Right cardiac atrium (tissue), 5 donors: ENCODE measurements around the gene RAP2C. TPM values are rescaled to one million over a fixed set of nuclear protein-coding genes. Genes with fewer than 3 reads are reported as not detected.

Experiments
- ATAC-seq, 2 donors: fragments of 200-7000 bp; cut with Tn5 transposase; one replicate each; pipeline versions ENCODE4 v1.8.0 to v1.9.1; 2020; ENCODE audit warnings: moderate library complexity in 2 of 2, mild to moderate bottlenecking in 1 of 2
- DNase-seq, 3 donors: peaks; one replicate each; pipeline ENCODE4 v3.0.0-alpha.2; 2020
- H3K27ac ChIP-seq: one replicate; pipeline ENCODE4 v1.5.1; 2013; ENCODE audit warnings: mild to moderate bottlenecking, low read length, control low read depth, moderate library complexity
- H3K27me3 ChIP-seq: one replicate; pipeline ENCODE4 v1.6.1; 2013; ENCODE audit not compliant: control insufficient read depth, insufficient read depth
- H3K4me1 ChIP-seq: one replicate; pipeline ENCODE4 v1.6.1; 2013; ENCODE audit warnings: low read length; ENCODE audit not compliant: control insufficient read depth, insufficient read depth
- H3K4me3 ChIP-seq: one replicate; pipeline ENCODE4 v1.5.1; 2013; ENCODE audit warnings: low read length, control low read depth
- H3K9me3 ChIP-seq: one replicate; pipeline ENCODE4 v1.6.1; 2013; ENCODE audit warnings: low read length; ENCODE audit not compliant: control insufficient read depth
- WGBS: extraction: QIAGEN DNeasy Blood & Tissue Kit; methylation state at CpG from one replicate; pipeline ENCODE4 v1.1.7; 2013; 5-methylcytosine and 5-hydroxymethylcytosine counted together
- intact Hi-C, 4 donors: fragments of 100-400 bp; cut with DNase I; formaldehyde crosslinking; loops; one replicate each; pipeline versions ENCODE4 v1.11.0 to v1.14.0; 2022 to 2023
- long read RNA-seq, 4 donors: library from polyadenylated mRNA; unstranded; transcript quantifications; one replicate each; pipeline ENCODE4 v2.0.0, GENCODE V29; 2020 to 2021
- polyA plus RNA-seq: library from polyadenylated mRNA; stranded (reverse); fragments of 200-250 nt; gene quantifications from one replicate; pipeline ENCODE4 v1.2.3, GENCODE V29; 2013
- total RNA-seq, 4 donors: library from RNA; stranded (reverse); fragmentation: NEBNext Ultra II Directional; extraction: Animal tissue kit (Norgen Biotek cat#: 25700); gene quantifications; one replicate each; pipeline ENCODE4 v1.2.1, GENCODE V29; 2021
- donor health status: healthy with polysubstance abuse.
- donor health status: DM: no; HTN: yes; CAD: no.
- donor health status: DM: no; HTN: no; CAD: no.
- donor health status: DM: no; HTN: yes; CAD: no; lungs with severe emphysema.
- donor health status: DM: yes; HTN: yes; CAD: no.

RAP2C gene
- total RNA-seq (10 to 100 TPM; 18.1 to 25.0 (median 20.9) TPM), polyA plus RNA-seq (9.8 TPM)
- long read RNA-seq, donor 1, partial matches to known transcripts: 7 of 17 reads
- long read RNA-seq, donor 1, other reads (novel, unspliced or antisense): 9 of 17 reads
- long read RNA-seq, donor 2, partial matches to known transcripts: 1 of 4 reads
- long read RNA-seq, donor 2, other reads (novel, unspliced or antisense): 2 of 4 reads
- long read RNA-seq, donor 3, partial matches to known transcripts: 12 of 66 reads
- long read RNA-seq, donor 3, other reads (novel, unspliced or antisense): 52 of 66 reads
- long read RNA-seq, donor 4, partial matches to known transcripts: 6 of 12 reads
- long read RNA-seq, donor 4, other reads (novel, unspliced or antisense): 6 of 12 reads

DNA sequence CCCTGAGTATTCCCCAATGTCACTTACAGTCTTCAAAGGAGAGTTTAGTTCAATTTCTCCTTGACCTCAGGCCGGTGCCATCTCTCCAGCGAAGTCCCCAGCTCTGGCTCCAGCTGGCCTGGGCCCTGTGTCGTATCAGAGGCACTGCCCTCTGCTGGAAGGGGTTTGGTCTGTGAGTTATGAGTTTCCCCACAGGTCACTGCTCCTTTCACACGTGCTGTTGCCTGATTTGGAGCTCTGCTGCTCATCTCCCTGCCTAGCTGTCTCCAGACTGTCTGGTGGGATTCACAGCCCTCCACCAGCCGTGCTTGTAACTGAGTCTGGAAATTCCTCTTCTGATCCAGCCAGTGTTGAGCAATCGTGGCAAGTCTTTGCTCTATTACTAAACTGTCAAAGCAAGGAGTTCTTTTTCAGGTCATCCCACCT is at the start of gene RAP2C:
Gene RAP2C, minus strand, starts transcription at position 105 of the 426 bp plus-strand sequence. CDS start 2,179 bp downstream, outside the sequence.
- Histone ChIP-seq H3K4me1 (no peaks in the 10 kb centered on the region), H3K4me3 (peak within 1 kb of the TSS; percentile 98), H3K9me3 (no peaks in the 10 kb centered on the region), H3K27me3 (no peaks in the 10 kb centered on the region), H3K27ac (peak within 1 kb of the TSS; percentile 99)
- DNase-seq (peak; percentile 72 to 90 (median 87)), ATAC-seq (peak; percentile 84 to 90)
- 1% methylated on average over 6 of the region's 6 CpGs for WGBS
- intact Hi-C loops: loop anchor here in 1 of 4 donors (10.0 kb wide), 1 partner anchor 125 kb away; no protein-coding TSS in a partner anchor

DNA sequence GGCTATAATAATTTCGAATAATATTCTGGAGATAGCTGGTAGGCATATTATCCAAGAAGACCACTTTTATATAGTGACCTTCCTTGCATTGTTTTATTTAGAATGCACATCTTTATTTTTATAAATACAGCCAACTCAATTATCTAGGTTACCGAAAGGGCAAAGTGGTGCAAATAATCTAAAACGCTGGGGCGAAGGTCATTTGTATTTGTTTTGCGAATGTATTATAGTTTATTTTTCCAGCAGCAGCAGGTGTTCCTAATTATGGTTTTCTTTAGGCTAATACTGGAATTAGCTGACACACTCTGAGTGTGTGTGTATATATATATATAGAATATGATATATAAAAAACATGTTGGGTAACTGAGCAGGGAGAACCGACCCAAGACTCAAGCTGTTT is 48.1 kb upstream of the RAP2C start:
- ATAC-seq (no peak), DNase-seq (no peak)
- 82% methylated on average over 6 of the region's 6 CpGs for WGBS
- no peak overlapping the region for H3K4me3 ChIP-seq
- no peaks in the 10 kb centered on the region for H3K27me3 ChIP-seq
- H3K4me1 ChIP-seq: no peaks in the 10 kb centered on the region
- intact Hi-C loops: no loop called here
- H3K27ac ChIP-seq: no peak overlapping the region
- no peaks in the 10 kb centered on the region for H3K9me3 ChIP-seq

DNA sequence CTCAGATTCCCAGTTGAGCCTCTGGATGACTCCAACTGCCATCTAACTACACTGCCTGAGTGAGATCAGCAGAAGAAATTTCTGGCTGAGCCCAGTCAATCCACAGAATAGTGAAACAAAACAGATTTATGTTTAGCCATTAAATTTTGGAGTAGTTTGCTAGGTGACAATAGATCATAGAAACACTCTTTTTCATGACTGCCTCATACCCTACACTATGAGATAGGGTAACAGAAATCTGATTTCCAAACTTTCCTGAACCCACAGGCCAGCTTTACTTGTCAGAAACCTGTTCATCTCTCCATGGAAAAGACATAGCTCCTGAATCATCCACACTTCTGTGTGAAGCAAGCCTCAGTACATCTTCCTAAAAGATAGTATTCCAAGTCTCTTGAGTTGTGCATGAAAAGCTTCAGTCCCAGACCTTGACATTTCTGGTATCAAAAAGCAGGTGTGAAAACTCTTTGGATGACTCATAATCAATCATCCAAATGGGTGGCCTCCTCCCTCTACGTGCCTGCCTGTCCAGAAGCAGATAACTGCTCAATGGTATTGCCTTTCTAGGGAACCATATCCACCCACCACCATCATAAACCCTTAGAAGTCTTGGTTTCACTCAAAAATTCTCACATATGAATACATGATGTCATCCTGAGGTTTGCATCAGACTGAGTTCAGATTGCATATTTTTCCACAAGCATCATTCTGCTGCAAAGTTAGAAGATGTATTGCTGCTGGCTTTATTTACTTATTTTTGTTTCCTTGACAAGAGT is 47.5 kb upstream of the RAP2C start:
- Histone ChIP-seq H3K27me3 (no peaks in the 10 kb centered on the region), H3K4me3 (no peak overlapping the region), H3K9me3 (no peaks in the 10 kb centered on the region), H3K4me1 (no peaks in the 10 kb centered on the region), H3K27ac (no peak overlapping the region)
- ATAC-seq (no peak), DNase-seq (no peak)
- 69% methylated on average over 1 of the region's 1 CpG for WGBS
- intact Hi-C loops: no loop called here

DNA sequence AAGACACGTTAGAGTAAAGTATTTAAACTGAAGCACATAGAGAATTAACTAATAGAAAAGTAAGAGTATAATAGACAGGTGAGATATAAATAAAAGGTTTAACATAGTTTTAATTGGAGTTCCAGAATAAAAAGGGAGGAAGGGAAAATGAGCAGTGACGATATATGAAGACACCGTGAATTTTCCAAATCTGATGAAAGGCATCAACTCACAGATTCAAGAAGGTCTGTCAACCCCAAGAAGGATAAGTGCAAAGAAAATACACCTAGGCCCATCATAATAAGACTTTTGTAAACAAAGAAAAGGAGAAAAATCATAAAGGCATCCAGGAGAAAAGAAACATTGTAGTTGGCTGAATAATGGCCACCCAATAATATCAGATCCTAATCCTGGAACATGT is 43.9 kb upstream of the RAP2C start:
- DNase-seq: no peak
- Histone ChIP-seq H3K4me3 (no peak overlapping the region), H3K27ac (no peak overlapping the region), H3K4me1 (no peaks in the 10 kb centered on the region), H3K27me3 (no peaks in the 10 kb centered on the region), H3K9me3 (no peaks in the 10 kb centered on the region)
- intact Hi-C loops: no loop called here
- no peak for ATAC-seq
- WGBS: 63% methylated on average over 3 of the region's 3 CpGs

DNA sequence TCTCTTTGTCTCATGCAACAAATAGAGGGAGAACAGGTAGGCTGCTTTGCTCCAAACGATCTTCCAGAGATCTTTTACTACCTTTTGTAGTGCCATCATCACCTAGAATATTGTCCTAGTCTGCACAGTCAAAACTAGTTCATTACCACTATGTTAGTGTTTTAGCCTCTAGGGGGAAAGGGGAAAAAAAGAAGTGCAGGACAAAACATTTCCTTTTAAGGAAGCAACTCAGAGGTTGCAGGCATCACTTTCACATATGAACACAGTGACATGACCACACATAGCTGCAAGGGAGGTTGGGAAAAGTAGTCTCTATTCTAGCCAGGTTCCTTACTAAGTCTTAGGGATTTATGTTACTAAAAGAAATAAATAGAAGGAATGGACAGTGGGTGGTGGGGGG is 39.3 kb upstream of the RAP2C start:
- ATAC-seq (no peak), DNase-seq (no peak)
- intact Hi-C loops: no loop called here
- H3K27ac ChIP-seq: no peak overlapping the region
- H3K4me1 ChIP-seq: no peaks in the 10 kb centered on the region
- no peaks in the 10 kb centered on the region for H3K9me3 ChIP-seq
- no peak overlapping the region for H3K4me3 ChIP-seq
- 90% methylated on average over 1 of the region's 1 CpG for WGBS
- H3K27me3 ChIP-seq: no peaks in the 10 kb centered on the region

DNA sequence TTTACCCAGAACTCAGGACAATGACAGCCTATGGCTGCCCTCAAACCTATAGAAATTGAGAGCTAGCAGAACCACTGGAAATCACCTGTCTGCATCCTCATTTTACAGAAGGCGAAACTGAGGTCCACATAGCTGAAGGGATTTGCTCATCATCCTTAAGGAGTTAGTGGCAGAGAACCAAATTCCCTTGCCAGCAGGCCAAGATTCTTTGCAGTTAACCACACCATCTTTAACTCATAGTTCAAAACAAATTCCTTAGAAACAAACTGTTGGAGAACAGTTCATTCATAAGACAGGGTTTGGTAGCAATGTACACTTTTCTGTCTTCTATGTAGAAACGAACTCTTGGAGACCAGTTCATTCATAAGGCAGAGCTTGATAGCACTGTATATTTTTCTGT is 37.9 kb upstream of the RAP2C start:
- DNase-seq (no peak), ATAC-seq (no peak)
- intact Hi-C loops: no loop called here
- Histone ChIP-seq H3K27me3 (no peaks in the 10 kb centered on the region), H3K4me3 (no peak overlapping the region), H3K27ac (no peak overlapping the region), H3K9me3 (no peaks in the 10 kb centered on the region), H3K4me1 (no peaks in the 10 kb centered on the region)
- 73% methylated on average over 2 of the region's 2 CpGs for WGBS

DNA sequence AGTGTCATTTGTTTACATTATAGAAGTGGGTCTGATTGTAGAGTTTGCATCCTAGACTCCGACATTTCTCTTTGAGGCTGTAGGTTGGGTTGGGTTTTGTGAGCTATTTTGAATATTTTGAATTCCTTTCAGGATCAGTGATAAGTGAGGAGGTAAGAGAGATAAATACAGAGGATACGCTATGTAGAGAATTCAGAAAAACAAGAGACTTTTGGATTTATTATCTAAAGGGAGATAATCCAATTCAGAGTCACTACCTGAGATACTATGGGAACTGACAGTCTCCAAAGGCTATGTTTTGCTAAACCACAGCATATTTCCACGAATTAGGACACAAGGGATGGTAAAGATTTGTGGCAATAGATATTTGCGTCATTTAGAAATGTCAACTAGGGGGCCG is 16.9 kb upstream of the RAP2C start:
- H3K4me3 ChIP-seq: no peak overlapping the region
- ATAC-seq (no peak), DNase-seq (no peak)
- H3K27me3 ChIP-seq: no peaks in the 10 kb centered on the region
- no peak overlapping the region for H3K27ac ChIP-seq
- 96% methylated on average over 5 of the region's 5 CpGs for WGBS
- H3K9me3 ChIP-seq: no peaks in the 10 kb centered on the region
- intact Hi-C loops: no loop called here
- no peaks in the 10 kb centered on the region for H3K4me1 ChIP-seq

DNA sequence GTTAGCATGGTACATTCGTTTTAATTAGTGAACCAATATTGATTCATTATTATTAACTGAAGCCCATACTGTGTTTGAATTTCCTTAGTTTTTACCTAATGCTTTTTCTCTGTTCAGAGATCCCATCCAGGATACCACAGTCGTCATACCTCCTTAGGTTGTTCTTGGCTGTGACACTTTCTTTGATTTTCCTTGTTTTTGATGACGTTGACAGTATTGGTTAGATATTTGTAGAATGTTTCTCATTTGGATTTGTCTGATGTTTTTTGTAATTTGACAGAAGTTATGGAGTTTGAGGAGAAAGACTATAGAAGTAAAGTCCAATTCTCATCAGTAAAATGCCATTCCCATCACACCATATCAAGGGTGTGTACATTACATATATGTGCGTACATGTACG is 16.2 kb upstream of the RAP2C start:
- no peak for ATAC-seq
- no peak overlapping the region for H3K4me3 ChIP-seq
- no peaks in the 10 kb centered on the region for H3K27me3 ChIP-seq
- DNase-seq: no peak
- H3K9me3 ChIP-seq: no peaks in the 10 kb centered on the region
- H3K27ac ChIP-seq: no peak overlapping the region
- intact Hi-C loops: no loop called here
- no peaks in the 10 kb centered on the region for H3K4me1 ChIP-seq
- 94% methylated on average over 5 of the region's 5 CpGs for WGBS

DNA sequence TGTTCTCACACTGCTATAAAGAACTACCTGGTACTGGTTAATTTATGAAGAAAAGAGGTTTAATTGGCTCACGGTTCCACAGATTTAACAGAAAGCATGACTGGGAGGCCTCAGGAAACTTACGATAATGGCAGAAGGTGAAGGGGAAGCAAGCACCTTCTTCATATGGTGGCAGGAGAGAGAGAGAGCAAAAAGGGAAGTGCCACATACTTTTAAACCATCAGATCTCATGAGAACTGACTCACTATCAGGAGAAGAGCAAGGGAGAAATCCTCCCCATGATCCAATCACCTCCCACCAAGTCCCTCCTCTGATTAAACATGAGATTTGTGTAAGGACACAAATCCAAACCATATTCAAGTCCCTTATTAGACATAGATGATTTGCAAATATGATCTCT is 12.3 kb upstream of the RAP2C start:
- ATAC-seq (no peak), DNase-seq (no peak)
- intact Hi-C loops: no loop called here
- Histone ChIP-seq H3K4me3 (no peak overlapping the region), H3K4me1 (peaks cover 2% of the 10 kb centered on the region), H3K27ac (no peak overlapping the region), H3K9me3 (no peaks in the 10 kb centered on the region), H3K27me3 (no peaks in the 10 kb centered on the region)
- 90% methylated on average over 2 of the region's 2 CpGs for WGBS

DNA sequence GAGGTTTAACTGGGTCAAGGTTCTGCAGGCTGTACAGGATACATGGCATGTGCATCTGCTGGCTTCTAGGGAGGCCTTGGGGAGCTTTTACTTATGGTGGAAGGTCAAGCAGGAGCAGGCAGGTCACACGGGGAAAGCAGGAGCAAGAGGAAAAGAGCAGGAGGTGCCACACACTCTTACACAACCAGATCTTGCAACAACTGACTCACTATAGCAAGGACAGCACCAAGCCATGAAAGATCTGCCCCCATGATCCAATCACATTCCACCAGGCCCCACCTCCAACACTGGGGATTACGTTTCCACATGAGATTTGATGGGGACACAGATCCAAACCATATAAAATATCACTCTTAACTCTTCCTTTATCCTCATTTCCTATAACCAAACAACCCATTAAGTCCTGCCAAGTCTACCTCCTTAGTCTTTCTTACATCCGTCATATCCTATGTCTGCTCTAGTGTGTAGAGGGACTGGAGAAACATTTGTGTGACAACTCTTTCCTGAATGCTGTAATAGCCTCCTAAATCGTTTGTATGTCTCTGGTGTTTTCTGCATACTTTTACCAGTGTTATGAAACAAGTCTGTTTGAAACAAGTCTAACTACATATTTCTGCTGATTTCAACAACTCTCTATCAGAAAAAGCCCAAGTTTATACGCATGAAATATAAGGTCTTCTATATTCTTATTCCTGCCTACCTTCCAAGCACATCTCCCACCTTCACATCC is 8.3 kb upstream of the RAP2C start:
- peaks cover 2% of the 10 kb centered on the region for H3K4me1 ChIP-seq
- DNase-seq: no peak

DNA sequence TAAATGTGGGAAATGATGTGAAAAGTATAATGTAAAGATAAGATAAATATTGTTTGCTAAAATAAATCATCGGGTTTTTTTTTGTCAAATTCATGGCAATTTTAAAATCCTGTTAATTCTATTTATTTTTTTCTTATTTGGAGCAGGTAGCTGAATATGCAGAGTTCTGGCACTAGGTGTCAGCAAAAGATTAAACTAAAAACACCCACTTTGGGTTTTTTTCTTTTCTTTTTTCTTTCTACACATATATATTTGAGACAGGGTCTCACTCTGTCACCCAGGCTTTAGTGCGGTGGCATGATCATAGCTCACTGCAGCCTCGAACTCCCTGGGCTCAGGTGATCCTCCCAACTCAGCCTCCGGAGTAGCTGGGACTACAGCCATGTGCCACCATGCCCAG is 6.9 kb upstream of the RAP2C start:
- Histone ChIP-seq H3K27ac (no peak overlapping the region), H3K9me3 (no peaks in the 10 kb centered on the region), H3K4me3 (no peak overlapping the region), H3K27me3 (no peaks in the 10 kb centered on the region), H3K4me1 (peaks cover 2% of the 10 kb centered on the region)
- ATAC-seq (no peak), DNase-seq (no peak)
- intact Hi-C loops: loop anchor here in 1 of 4 donors (10.0 kb wide), 1 partner anchor 389 kb away; no protein-coding TSS in a partner anchor
- whole genome bisulfite sequencing: 73% methylated on average over 4 of the region's 4 CpGs

More for the DNA sequence above, 8.3 kb upstream of the RAP2C start:
- H3K4me3 ChIP-seq: no peak overlapping the region
- intact Hi-C loops: loop anchor here in 1 of 4 donors (10.0 kb wide), 1 partner anchor 387 kb away; no protein-coding TSS in a partner anchor
- H3K27ac ChIP-seq: no peak overlapping the region
- peak in 1 of 2 donors; percentile 42 for ATAC-seq
- WGBS: 68% methylated on average over 5 of the region's 5 CpGs
- H3K27me3 ChIP-seq: no peaks in the 10 kb centered on the region
- H3K9me3 ChIP-seq: no peaks in the 10 kb centered on the region
